HL-60/S4 treated with phorbol 12-myristate 13-acetate at 8.2 ng/mL for 4 days and 3 days (cell line): ENCODE data around the gene MAP3K5.
"Not testable (repeated sequence)": the region's sequence is repeated elsewhere in the genome, so short reads cannot be mapped to it uniquely, and the experiment has no call there.

Source experiments
- in situ Hi-C: fragments of 300-500 bp; cut with MboI; formaldehyde crosslinking; loops from 2 replicates; pipeline ENCODE4 v1.15.0; 2022; ENCODE audit warnings: low sequenced_read_pairs

The MAP3K5 gene

DNA sequence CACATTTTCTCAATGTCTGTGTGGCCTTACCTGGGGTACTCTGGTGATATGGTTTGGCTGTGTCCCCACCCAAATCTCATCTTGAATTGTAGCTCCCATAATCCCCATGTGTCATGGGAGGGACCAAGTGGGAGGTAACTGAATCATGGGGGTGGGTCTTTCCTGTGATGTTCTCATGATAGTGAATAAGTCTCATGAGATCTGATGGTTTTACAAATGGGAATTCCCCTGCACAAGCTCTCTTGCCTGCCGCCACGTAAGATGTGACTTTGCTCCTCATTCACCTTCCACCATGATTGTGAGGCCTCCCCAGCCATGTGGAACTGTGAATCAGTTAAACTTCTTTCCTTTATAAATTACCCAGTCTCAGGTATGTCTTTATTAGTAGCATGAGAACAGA, 201.4 kb downstream of the MAP3K5 start:
- in situ Hi-C loops, result not testable (repeated sequence)

DNA sequence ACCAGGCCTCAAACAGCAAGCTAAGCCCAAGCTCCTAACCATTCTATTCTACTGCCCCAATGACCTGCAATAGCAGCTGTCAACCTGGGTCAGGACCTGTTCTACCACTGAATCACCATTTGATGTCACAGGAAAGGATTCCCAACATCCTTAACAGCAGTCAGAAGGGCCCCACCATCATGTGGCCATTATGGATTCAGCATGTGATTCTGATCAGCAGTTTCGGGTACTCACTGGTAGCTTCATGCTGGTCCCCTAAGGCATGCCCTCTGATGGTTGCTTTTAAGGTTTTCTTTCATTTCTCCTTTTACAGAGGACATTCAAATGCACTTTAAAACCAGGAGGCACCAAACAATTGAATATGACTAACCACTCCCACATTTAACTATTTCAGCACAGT, 204.8 kb downstream of the MAP3K5 start:
- in situ Hi-C loops, result no loop called here

DNA sequence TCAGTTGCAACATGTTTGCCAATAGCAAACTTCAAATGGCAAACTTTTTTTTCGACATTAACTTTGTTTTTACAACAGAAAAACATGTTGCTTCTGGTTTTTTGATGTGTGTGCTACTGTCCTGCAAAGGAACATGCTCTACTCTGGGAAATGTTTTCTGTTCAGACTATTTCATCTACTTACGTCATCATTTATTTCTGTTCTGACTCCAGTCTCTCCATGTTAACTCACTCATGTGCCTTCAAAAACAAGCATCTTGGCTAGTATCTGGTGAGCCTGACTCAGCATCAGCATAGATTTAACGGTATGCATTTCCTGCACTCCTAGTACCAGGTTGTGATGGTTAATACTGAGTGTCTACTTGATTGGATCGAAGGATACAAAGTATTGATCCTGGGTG, 206.0 kb downstream of the MAP3K5 start:
- in situ Hi-C loops, result no loop called here

DNA sequence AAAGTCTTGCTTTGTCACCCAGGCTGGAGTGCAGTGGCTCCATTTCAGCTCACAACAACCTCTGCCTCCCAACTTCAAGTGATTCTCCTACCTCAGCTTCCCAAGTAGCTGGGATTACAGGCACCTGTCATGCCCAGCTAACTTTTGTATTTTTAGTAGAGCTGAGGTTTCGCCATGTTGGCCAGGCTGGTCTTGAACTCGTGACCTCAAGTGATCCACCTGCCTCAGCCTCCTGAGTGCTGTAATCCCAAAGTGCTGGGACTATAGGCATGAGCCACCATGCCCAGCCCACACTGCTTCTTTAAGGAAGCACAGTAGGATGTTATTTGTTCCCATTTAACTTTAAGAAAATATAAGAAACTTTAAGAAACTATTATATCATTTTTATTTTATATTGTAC, 206.8 kb downstream of the MAP3K5 start:
- in situ Hi-C loops, result not testable (repeated sequence)

DNA sequence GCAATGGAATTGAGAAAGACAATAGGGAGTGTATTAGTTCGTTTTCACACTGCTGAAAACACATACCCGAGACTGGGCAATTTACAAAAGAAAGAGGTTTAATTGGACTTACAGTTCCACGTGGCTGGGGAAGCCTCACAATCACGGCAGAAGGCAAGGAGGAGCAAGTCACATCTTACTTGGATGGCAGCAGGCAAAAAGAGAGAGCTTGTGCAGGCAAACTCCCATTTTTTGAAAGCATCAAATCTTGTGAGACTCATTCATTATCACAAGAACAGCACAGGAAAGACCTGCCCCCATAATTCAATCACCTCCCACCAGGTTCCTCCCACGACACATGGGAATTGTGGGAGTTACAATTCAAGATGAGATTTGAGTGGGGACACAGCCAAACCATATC, 208.0 kb downstream of the MAP3K5 start:
- in situ Hi-C loops, result not testable (repeated sequence)

DNA sequence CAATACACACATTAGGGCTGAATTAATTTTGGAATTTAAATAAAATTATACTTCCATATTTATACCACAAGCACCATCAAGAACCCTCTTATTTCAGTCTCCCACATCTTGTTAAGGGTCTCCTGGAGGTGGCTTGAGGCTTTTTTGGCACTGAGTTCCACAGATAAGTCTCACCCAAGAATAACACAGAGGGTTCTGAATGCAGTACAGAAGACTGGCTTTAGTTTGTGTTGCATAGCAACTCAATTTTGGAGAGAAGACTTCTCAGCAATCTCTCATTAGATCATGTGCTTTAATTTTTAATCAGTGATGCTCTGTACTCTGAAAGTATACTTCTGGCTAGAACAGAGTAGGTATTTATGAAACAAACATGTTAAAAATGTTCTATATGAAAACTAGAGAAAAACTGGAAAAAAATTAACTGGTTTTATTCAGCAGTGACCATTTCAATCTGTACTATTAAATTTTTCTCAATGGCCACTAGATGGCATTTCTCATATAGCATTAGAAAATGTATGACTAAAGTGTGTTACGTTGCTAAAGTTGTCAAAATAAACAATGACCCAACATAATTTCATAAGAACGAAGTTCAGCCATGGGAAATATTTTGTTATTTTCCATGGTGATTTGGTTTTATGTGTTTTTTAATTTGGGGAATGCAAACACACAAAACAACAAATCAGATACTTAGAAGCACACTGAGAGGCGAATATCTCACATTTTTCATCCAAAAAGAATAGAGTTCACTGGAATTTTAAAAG, 209.4 kb downstream of the MAP3K5 start:
- in situ Hi-C loops, result no loop called here

DNA sequence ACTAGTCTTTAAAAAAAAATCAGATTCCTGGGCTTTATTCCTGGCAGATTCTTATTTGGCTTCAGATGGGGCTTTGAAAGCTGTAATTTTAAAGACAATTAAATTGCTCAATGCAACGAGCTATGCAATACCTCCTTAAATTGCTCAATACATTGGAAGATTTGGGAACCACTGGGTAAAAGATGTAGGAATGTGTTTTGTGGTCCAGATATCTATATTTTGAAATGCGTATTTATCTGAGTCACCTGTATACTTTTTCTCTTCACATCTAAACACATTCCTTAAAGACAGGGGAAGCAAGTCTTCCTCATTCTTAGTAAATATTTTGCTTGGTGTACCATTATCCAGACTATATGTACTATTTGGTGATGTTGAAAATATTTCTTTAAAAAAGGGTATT, 212.5 kb downstream of the MAP3K5 start:
- in situ Hi-C loops, result no loop called here

DNA sequence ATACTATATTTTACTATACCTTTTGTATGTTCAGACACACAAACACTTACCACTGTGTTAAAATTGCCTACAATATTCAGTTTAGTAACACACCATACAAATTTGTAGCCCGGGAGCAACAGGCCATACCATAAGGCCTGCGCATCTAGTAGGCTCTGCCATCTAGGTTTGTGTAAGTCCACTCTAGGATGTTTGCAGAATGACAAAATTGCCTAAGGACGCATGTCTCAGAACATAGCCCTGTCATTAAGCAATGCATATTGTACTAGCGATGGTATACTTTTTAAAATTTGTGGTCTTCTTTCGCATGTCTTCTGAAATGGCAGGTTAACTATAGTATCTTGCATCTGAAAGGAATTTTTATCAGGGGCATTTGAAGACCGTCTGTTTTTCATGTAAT, 215.5 kb downstream of the MAP3K5 start:
- in situ Hi-C loops, result no loop called here

DNA sequence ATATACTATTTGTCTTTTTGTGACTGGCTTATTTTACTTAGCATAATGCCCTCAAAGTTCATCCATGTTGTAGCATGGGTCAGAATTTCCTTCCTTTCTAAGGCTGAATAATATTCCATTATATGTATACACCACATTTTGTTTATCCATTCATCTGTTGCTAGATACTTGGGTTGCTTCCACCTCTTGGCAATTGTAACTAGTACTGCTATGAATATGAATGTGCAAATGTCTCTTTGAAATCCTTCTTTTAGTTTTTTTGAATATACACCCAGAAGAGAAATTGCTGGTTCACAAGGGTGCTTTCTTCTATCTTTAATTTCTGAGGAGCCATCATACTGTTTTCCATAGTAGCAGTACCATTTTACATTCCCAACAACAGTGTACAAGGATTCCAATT, 220.8 kb downstream of the MAP3K5 start:
- in situ Hi-C loops, result no loop called here

DNA sequence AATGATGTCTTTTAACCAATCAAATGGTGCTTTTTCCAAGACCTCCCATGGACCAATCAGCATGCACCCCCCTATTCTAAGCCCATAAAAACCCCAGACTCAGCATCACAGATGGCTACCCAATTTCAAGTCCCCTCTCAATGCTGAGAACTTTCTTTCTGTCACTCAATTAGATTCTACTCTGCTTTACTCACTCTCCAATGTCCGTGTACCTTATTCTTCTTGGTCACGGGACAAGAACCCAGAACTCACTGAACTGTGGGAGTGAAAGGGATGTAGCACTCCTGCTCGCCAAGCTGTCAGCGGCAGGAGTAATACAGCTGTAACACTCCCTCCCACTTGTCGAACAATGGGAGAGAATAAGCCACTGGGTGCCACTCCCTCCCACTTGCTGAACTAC, 221.2 kb downstream of the MAP3K5 start:
- in situ Hi-C loops, result no loop called here

DNA sequence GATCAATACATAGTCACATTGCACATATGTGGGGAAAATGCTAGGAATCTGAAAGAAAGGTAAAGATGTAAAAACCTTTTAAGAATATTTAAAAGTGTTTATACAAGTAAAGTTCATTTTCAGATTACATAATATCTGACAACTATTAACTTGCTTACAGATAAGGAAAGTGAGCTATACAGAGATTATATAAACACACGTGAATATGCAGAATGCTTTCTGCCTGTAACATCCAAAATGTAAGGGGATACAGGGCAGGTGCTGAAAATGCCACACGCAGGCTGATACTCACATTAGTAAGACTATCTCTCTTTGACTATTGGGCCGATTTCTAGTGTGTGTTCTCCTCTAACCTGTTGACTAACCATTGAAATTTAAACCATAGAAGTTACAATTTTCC, 224.1 kb downstream of the MAP3K5 start:
- in situ Hi-C loops, result no loop called here

DNA sequence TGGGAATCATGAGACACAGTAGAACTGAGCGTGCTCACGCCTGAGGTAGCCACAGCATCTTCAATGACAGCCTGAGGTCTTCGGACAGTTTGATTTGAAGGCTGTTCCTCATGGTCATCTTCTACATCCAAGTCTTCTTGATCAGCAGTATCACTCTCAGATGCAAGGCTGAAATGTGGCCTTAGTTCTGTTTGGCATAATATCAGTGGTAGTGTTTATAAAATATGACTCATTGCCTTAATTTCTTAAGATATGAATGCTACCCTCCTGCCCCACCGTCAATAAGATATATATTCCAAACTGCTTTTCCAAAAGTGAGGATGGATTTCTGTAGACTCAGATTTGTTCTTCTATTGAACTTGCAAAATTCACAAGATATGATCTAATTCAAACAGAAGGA, 224.6 kb downstream of the MAP3K5 start:
- in situ Hi-C loops, result no loop called here

DNA sequence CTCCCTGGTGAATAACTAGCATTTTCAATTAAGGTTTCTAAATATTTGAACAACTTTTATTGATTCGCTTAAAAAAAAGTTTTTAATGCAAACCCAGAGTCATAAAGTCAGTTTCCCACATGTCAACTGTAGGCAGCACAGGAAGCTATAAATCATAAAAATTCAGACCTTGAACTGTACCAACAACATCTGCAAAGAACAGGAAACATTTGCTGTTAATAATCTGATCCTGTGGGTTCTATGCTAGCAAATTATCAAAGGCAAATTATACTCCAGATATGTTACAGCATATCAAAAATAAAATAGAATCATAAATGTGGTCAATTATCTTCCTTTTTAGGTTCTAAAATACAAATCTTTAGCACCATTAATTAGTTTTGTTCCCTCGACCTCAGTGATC, 225.4 kb downstream of the MAP3K5 start:
- in situ Hi-C loops, result no loop called here

DNA sequence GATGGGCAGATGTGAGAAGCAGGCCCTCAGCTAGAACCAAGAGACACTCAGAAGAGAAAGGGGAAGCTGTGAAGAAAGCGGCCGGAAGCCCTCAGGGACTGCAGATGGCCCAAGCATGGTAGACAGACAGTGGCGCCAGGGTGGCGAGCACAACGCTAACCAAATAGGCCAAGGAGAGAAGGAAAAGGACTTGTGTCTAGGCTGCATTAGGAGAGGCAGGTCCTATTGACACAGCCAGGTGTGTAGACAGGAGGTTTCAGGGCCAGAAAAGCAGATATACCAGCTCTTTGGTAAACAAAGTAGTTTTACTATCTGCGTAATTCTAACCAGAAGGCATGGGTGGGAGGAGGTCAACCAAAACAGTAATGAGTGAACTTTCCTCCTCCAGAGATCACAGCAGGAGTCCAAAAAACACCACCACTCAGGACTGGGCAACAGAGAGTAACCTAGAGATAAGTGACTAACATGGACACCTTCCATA, 226.2 kb downstream of the MAP3K5 start:
- in situ Hi-C loops, result no loop called here

DNA sequence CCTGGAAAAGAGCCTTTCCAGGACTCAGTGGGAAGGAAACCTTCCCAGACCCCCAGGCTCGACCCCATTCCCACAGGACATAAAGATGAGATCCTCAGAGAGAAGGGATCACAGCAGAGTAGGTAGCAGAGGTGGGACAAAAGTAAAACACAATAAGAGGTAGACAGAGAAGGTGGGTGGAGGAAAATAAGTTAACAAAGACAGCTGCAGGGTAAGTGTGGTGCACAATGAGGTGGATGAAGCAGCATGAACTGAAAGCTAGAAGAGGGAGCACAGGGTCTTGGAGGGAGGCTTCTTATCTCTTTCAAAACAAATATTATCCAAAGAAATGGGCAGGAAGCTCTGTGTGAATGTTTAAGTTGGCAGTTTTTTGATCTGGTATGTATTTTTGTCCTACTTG, 228.1 kb downstream of the MAP3K5 start:
- in situ Hi-C loops, result no loop called here

DNA sequence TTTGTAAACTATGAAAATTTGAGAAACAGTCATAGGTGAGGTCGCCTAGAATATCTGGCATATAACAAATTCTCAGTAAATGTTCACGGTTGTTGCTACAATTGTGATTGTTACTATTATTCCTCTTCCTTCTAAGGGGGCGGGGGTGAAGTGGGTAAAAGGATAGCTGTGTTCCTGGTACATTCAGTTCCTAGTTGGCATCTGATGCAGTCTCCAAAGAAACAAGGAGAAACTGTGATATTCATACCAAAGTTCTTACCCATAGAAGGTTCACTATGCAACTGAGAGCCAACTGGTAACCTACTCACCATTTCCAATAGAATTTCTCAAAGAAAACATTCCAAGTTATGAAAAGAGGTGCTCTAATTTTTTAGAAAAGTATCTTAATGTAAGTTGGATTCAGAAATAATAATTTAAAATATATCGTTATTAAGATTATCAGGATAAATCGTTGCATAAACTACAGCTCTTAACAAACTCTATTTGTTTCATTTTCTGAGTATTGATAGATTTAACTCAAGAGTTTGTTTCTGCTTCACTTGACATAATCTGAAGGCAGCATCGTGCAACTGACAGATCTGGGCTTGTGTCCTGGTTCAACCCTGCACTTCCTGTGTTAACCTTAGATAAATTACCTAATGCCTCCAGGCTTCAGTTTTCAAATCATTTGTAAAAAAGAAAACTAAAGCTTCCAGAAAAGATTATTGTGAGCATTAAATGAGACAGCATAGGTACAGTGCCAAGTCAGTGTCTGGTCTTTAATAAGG, 228.7 kb downstream of the MAP3K5 start:
- in situ Hi-C loops, result no loop called here

DNA sequence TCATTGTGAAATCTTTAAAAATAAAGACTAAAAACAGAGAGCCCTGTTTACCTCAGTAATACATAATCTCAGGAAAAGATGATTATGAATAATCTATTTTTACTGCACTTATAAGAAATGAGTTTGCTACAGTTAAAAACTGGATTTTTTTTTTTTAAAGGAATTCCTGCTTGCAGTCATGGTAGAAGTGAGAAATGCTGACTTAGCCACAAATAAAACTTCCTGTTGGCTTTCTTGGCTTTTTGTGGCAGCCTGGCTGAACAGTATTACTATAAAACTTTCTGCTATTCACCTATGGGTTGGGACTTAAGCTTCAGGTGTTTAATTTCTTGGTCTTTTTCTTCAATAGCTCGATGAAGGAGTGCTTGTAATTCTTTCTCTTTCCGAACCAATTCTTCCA, 230.1 kb downstream of the MAP3K5 start:
- in situ Hi-C loops, result no loop called here

DNA sequence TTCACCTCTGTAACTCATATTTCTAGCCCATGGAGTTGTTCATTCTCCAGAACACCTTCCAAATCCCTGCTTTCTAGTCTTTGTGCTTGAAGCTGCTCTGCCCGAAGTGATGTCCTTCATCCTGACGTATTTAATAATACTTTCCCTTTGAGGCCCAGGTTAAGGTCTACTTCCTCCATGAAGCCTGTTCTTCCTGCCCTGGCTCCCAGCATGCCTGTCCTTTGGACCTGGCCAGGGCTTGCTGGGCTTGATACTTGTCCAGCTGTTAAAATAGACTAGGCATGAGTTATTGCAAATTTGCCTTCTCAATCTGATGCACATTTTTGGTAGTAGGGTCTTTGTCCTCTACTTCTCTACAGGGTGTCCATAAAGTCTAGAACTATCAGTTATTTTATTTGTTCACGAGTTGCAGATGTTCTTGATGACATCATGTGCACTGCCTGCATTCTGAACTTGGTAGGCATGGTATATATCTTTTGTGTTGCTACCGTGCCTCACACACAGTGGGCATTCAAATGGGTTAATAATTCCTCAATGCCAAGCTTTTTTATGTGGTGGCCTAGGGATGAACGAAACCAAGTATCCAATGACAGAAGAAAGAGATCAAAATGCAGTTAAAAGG, 239.0 kb downstream of the MAP3K5 start:
- in situ Hi-C loops, result no loop called here

DNA sequence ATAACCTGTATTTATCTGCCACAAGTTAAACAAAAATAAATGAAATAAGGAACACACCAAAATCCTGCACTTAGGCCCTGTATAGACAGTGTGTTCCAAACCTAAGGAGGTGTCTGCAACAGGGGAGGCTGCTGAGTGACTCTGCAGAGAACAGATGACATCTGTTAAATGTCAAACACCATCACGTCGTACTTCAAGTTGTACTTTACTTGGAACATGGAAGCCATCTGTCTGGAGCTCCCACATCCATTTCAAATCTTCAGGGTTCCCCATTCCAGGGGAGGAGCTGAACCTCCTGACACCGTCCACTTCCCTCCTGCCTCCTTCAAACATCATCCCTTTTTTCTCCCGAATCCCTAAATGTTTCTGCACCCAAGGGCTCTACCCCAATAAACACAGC, 240.2 kb downstream of the MAP3K5 start:
- in situ Hi-C loops, result no loop called here

DNA sequence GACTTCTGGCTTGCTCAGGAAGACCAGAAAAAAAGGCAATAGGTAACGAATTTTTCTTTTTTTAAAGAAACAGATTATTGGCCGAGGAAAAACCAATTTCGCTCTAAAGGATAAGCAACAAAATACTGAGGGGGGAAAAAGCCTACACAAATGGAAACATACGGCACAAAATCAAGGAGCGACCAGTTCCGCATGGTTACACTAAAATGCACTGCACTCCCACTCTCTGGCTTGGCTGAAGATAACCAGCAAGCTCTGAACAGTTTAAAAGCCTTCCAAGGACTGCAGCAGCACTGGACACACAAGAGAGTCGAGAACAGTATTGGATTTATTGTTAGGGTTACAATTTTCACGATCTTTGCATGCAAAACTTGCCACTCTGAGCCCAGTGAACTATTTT, 241.2 kb downstream of the MAP3K5 start:
- in situ Hi-C loops, result no loop called here

DNA sequence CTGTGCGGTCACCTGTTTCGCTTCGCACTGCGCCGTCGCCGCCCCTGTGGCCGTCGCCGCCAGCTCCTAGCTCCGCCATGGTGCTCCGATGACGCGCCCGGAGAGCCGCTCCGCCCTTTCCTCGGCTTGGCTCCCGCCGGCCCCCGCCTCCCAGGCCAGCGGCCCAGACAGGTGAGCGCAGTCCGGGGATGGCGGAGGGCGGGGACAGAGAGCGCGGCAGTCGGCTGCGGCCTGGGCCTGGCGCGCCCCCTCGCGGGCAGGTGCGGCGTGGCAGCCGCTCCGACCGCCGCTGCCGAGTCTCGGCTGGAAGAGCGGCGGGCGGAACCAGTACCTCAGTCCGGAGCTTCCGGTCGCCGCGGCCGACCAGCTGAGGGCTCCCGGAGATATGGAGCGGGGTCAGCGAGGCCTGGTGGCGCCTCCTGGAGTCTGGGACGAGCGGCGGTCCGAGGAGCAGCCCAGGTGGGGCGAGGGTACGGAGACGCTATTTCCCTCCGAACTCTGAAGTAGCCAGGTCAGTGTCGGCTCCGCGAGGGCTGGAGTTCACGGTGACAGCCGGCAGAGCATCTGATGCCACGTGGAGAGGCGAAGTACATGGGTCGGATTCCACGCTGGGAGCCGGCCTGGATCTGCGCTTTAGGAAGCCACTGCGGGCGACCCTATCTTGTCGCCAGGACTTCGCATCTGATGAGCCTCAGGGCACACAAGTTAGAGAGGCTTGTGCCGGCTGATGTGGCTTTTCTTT, 241.8 kb downstream of the MAP3K5 start, which contains the start of gene MAP7:
MAP7 (minus strand) TSS at position 93 of the 742 bp plus-strand sequence; CDS start at position 79, 14 bp downstream.
- in situ Hi-C loops, result no loop called here
